Thoracic aorta (tissue), 2 donors: ENCODE data around the gene SHCBP1. TPM values are rescaled to one million over a fixed set of nuclear protein-coding genes. Genes with fewer than 3 reads are reported as not detected.

ENCODE experiments used
- ATAC-seq: fragments of 150-250 bp; one replicate; pipeline ENCODE4 v1.8.0; 2017; ENCODE audit warnings: low read depth; ENCODE audit not compliant: insufficient number of reproducible peaks, low FRiP score
- DNase-seq: peaks from one replicate; pipeline ENCODE4 v3.0.0-alpha.2; 2020; ENCODE audit warnings: low spot score
- H3K27ac ChIP-seq, 2 donors: fragments of 200-600 bp; sonication (generic); 1 replicate in 1 of 2; 2 replicates in 1 of 2; pipeline ENCODE4 v1.5.1; 2016; ENCODE audit warnings: mild to moderate bottlenecking in 2 of 2, moderate library complexity in 2 of 2
- H3K27me3 ChIP-seq: fragments of 200-600 bp; sonication (generic); replicated peaks from 2 replicates; pipeline ENCODE4 v1.6.0; 2016; ENCODE audit warnings: mild to moderate bottlenecking; ENCODE audit not compliant: insufficient read depth
- H3K36me3 ChIP-seq: fragments of 200-600 bp; sonication (generic); one replicate; pipeline ENCODE4 v1.5.1; 2016
- H3K4me1 ChIP-seq, 2 donors: fragments of 200-600 bp; sonication (generic); 1 replicate in 1 of 2; 2 replicates in 1 of 2; pipeline versions ENCODE4 v1.5.1 to v1.6.0; 2016; ENCODE audit warnings: low read depth in 2 of 2, mild to moderate bottlenecking in 1 of 2; ENCODE audit not compliant: control insufficient read depth in 1 of 2
- H3K4me3 ChIP-seq: fragments of 200-600 bp; sonication (generic); 2 replicates; pipeline ENCODE4 v1.5.1; 2016; ENCODE audit warnings: mild to moderate bottlenecking
- H3K9me3 ChIP-seq: fragments of 200-600 bp; sonication (generic); 2 replicates; pipeline ENCODE4 v1.5.1; 2016
- total RNA-seq, 2 donors: library from RNA; depleted of rRNA; stranded (reverse); fragments of >200 nt; gene quantifications; one replicate each; pipeline versions ENCODE4 v1.1.0 to v1.2.3, GENCODE V29; 2016
- TF ChIP-seq, protein P1 (sequence below): fragments of 200-600 bp; sonication (generic); IDR thresholded peaks from one replicate; pipeline ENCODE4 v1.5.1; 2019; ENCODE audit warnings: antibody characterized with exemption

The SHCBP1 gene
- total RNA-seq, 2 donors from 2014 or later = 0.49 to 0.54 TPM

DNA sequence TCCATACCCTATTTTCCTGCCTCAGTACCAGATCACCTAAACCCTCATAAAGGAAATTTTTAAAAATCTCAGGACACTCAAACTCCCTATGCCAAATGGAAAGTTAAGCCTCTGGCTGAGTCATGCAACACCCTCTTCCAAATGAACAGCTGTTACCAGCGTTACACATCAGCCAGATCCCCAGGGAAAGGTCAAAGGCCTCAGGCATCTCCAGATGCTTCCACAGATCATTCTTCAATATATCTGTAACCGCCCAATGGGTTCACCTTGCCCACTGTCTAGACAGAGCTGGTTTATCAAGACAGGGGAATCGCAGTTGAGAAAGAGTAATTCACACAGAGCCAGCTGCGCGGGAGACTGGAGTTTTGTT is 29.1 kb upstream of the SHCBP1 start:
- no peak for ATAC-seq
- no peak for DNase-seq
- Histone ChIP-seq H3K4me1 (no peaks in the 10 kb centered on the region), H3K4me3 (no peak overlapping the region), H3K27ac (no peak overlapping the region), H3K27me3 (no peaks in the 10 kb centered on the region), H3K9me3 (no peaks in the 10 kb centered on the region), H3K36me3 (no peaks in the 10 kb centered on the region)
- TF ChIP-seq, protein P1, sequence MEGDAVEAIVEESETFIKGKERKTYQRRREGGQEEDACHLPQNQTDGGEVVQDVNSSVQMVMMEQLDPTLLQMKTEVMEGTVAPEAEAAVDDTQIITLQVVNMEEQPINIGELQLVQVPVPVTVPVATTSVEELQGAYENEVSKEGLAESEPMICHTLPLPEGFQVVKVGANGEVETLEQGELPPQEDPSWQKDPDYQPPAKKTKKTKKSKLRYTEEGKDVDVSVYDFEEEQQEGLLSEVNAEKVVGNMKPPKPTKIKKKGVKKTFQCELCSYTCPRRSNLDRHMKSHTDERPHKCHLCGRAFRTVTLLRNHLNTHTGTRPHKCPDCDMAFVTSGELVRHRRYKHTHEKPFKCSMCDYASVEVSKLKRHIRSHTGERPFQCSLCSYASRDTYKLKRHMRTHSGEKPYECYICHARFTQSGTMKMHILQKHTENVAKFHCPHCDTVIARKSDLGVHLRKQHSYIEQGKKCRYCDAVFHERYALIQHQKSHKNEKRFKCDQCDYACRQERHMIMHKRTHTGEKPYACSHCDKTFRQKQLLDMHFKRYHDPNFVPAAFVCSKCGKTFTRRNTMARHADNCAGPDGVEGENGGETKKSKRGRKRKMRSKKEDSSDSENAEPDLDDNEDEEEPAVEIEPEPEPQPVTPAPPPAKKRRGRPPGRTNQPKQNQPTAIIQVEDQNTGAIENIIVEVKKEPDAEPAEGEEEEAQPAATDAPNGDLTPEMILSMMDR = no peak

DNA sequence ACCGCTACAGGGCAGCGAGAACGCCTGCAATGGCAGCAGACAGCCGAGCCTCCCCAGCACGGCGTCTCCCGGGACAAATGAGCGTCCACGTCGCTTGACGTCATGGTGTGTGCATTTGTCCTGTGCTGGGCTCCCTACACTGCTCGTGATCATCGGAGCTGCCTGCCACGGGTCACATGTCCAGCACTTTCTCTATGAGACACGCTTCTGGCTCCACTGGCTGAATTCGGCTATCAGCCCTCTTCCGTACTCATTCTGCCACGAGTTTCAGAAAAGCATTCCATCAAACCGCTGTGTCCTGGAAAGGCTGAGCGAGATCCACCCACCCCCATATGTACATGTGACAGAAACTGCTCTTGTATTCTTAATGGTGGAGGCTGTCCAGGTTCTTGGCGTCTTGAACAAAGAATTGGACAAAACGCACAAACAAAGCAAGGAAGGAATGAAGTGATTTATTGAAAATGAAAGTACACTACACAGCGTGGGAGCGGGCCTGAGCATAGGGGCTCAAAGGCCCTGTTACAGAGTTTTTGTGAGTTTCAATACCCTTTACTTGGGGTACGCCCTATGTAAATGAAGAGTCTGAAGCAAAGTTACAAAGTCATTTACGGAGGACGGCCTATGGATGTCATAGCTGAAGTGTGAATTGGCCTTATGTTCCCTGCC is 28.5 kb upstream of the SHCBP1 start:
- Histone ChIP-seq H3K27me3 (no peaks in the 10 kb centered on the region), H3K27ac (no peak overlapping the region), H3K9me3 (peaks cover under 1% of the 10 kb centered on the region), H3K4me3 (peak overlapping the region; percentile 27), H3K4me1 (no peaks in the 10 kb centered on the region), H3K36me3 (no peaks in the 10 kb centered on the region)
- no peak for DNase-seq
- ATAC-seq = no peak
- TF ChIP-seq, protein P1 = no peak

DNA sequence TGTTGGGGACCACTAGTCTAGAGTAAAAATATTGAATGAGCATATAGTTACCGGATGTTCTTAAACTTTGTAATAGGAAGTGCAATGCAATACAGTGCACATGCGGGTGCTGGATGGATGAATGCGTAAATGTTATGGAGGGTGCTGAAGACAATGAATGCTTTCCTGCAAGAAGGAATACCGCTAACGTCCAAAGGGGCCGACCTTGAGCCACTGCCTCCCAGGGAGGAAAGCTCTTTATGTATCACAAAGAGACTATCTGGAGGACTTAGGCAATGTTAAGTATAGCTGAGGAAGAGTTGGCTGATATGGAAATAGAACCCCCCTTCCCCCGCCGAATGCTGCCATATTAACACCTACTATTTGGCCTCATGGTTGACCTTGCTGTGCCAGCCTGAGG is 27.5 kb upstream of the SHCBP1 start:
- TF ChIP-seq, protein P1 = no peak
- no peak overlapping the region for H3K27ac ChIP-seq
- H3K4me3 ChIP-seq = no peak overlapping the region
- H3K27me3 ChIP-seq = no peaks in the 10 kb centered on the region
- peaks cover 2% of the 10 kb centered on the region for H3K9me3 ChIP-seq
- DNase-seq (no peak), ATAC-seq (no peak)
- H3K4me1 ChIP-seq = no peaks in the 10 kb centered on the region
- no peaks in the 10 kb centered on the region for H3K36me3 ChIP-seq

DNA sequence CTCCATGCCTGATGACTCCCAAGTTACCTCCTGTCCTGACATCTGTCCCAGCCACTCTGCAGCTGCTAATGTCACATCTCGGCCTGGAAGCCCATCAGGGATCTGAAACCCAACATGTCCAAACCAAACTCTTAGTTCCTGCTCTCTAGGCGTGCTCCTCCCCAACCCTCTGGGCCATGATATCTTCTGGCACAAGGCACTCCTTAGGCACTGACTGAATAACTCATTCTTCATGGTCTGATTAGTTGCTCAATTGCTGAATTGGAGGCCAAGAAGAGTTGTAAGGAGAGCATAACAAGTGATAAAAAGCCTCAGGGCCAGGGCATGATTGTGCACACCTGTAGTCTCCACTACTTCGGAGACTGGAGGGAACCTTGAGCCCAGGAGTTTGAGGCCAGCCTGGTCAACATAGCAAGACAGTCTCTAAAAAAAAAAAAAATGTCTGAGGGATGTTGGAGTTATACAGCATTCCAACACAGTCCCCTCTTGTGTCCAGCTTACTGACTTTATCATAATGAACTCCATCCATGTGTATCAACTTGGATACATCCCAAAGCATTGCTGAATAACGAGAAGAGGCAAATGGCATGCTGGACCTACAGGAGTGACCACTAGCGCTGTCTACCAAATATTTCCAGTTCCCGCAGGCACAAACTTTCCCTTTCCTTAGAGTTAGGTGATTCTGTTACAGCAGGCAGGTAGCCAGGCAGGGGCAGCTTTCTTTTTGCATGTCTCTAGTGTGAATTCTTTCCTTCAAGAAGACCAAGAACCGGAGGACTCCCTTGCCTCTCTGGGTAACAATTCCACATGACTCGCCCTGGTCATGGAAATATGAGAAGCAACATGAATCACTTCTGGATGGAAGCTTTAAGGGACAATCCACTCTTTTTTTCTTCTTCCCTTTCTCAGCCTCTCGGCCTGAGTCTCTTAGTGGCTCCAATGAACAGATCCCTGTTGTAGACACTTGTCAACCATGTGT is 18.1 kb upstream of the SHCBP1 start:
- Histone ChIP-seq H3K27ac (no peak overlapping the region), H3K36me3 (no peaks in the 10 kb centered on the region), H3K27me3 (no peaks in the 10 kb centered on the region), H3K4me1 (no peaks in the 10 kb centered on the region), H3K4me3 (no peak overlapping the region), H3K9me3 (peaks cover 3% of the 10 kb centered on the region)
- ATAC-seq (no peak), DNase-seq (no peak)
- TF ChIP-seq, protein P1 = no peak
